GM10847 (cell line): ENCODE results near the gene PTTG1IP.

Source experiments
- POLR2A ChIP-seq: IDR thresholded peaks from 2 replicates; pipeline ENCODE4 v1.6.1; 2011; ENCODE audit not compliant: insufficient read length; ENCODE audit errors: extremely low read depth

The PTTG1IP gene, protein sequence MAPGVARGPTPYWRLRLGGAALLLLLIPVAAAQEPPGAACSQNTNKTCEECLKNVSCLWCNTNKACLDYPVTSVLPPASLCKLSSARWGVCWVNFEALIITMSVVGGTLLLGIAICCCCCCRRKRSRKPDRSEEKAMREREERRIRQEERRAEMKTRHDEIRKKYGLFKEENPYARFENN

DNA sequence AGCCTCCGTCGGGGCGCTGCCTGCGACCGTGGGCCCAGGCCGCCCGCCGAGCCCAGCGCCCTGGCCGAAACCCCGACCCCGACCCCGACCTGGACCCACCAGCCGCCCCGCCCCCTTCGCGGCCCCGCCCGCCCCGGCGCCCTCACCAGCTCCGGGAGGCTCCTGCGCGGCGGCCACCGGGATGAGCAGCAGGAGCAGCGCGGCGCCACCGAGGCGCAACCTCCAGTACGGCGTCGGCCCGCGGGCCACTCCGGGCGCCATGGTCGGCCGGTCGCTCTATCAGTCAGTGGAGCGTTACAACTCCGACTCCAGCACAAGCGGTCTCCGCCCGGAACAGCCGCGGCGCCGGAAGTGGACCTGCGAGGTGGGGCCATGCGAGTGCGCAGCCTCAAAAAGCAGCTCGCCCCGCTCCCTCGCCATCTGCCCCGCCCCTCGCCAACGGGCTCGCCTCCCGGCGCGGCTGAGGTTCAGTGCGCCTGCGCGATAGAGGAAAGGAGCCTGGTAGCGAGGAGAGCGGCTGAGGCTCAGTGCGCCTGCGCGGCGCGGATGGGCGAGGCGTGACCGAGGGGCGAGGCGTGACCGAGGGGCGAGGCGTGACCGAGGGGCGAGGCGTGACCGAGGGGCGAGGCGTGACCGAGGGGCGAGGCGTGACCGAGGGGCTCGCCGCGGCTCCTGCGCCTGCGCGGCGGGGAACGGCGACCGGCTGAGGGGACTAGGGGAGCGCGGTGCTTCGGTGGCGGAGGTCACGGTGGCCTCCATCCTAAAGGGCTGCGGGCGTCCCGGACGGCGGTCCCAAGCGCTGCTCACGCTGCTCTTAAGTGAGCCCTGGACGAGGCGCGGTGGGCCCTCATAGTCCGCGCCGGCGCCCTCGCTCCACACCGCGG lies at the start of gene PTTG1IP:
TSS of gene PTTG1IP (minus strand) at position 335 of the 884 bp plus-strand sequence. CDS start at position 261, 74 bp downstream.
- TF ChIP-seq POLR2A: peak; percentile 69

DNA sequence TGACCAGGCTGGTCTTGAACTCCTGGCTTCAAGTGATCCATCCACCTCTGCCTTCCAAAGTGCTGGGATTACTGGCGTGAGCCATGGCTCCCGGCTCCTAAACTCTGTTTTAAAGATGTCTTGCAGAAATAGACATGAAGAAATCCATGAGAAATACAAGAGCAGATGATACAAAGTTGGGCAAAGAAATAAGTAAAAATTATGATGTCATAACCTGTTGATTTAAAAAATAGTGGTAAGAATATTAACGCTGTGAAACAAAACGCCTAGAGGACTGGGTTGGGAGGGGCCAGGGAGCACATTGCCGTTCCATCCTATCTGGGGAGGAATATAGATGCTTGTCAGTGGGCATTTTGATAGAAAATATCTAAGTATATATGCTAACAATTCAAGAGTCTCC lies 48.4 kb upstream of the PTTG1IP start:
- no peak for TF ChIP-seq POLR2A

DNA sequence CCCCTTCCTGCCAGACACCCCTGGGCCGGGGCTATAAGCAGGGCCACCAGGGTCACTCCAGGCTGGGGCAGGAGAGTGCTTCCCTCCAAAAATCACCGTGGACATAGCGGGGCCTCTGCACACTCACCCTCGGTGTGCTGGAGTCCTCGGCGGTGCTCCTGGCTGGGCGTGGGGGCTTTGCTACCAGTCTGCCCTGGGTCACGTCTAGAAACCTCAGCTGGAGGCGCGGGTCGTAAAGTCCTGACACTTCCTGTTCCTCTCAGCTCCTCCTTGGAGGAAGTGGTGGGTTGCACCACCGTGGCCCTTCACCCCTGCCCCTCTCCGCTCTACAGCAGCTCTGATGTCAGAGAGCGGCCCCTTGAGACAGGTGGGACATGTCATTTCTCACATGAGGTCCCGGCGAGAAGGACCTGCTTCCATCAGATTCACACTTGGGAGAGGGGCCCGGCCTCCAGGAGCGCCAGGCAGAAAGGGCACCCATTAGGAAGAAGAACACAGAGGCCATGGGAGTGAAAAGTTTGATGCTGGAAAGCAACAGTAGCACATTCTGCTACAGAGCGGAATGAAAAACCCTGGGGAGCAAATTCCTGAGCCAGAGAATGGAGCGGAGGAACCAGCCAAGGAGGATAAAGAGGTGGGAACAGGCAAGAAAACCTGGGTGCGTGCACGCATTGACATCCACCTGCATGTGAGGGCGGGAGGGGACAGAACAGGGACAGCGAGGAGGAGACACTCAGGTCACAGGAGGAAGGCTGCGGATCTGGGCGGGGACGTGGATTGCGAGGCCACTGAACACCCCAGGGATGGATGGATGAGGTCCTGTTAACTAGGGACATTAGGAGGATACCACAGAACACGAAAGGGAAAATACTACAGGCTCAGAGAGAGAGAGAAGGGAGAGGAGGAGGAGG lies 47.5 kb upstream of the PTTG1IP start, which contains the start of gene ITGB2:
TSS of gene ITGB2 (minus strand) at position 206 of the 911 bp plus-strand sequence. CDS start 10,117 bp downstream, outside the sequence.
- TF ChIP-seq POLR2A: peak; percentile 32

DNA sequence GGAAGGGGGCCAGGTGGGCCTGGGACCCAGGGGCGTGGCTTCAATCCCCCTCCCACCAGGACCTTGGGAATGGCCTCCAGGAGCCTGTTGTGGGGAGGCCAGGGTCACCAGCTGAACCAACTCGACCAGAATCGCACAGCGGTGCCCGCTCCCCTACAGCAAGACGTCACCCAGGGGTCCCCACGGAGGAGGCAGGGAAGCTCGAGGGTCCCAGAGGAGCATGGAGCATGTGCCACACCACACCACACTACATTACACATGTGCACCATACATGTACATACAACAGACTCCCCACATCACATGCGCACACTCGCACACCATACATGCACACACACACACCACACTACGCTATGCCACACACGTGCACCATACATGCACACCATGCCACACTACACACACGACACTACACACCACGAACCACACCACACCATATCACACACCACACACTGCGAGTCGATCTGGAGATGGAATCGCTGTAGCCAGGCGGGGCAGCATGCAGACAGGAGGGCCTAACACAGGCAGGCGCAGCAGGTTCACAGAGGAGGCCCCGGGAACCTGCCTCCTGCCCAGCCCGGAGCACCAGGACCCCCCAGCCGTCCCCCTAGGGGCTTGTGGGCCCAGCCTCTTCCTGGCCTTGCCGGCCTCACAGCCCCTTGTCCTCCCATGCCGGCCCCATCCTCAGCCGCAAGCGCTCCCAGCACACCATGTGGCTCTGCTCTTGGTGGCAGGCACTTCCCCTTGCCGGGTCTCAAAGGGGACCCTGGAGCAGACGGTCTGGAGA lies 46.6 kb upstream of the PTTG1IP start:
- no peak for TF ChIP-seq POLR2A

DNA sequence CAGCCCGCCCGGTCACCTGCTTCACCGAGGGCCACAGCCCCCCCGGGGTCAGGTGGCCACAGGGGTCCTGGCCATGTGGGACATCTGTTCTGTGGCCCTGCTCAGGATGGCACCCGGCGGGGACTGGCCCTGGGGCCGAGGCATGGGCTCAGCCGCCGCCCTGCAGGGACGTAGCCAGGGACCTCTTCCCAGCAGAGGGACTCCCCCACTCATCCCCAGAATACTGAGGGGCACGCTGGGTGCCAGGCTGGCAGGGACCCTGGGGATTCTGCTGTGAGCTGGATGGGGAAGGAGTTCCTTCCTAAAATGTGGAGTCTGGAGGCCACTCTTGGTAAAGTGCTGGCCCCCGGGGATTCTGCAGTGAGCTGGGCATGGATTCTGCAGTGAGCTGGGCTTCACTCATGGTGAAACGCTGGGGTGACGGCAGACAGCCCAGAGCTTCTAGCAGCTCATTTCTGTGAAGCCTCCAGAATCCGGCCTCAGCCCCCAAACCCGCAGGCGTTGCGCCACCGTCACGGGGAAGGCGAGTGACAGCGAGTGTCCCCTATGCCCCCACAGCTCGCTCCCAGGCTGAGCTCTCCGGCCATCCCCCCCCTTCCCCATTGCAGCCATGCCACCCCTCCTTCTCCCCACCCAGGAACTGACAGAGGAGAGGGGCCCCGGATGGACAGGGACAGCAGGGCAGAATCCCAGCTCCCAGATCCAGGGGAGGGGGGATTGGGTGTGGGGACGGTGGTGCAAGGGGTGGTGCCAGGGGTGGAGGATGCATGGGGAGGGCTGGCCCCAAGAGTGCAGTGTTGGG lies 45.8 kb upstream of the PTTG1IP start:
- TF ChIP-seq POLR2A: no peak

DNA sequence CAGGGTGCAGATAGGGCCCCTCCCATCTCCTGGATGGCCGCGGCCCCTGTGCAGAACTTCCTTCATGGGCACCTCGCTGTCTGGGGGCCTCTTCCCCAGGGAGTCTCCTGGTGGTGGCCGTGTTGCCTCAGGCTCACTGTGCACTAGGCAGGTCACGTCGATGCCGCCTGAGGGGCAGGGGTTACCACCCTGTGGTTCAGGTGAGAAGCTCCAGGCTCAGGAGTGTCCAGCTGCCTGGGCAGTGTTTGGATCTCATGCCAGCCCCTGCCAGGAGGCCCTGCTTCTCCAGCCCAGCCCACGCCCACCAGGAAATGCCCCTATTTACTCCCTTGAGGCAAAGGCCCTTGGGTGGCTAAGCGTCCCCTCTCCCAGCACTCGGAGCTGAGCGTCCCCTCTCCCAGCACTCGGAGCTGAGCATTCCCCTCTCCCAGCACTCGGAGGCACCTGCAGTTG lies 45.1 kb upstream of the PTTG1IP start:
- no peak for TF ChIP-seq POLR2A

DNA sequence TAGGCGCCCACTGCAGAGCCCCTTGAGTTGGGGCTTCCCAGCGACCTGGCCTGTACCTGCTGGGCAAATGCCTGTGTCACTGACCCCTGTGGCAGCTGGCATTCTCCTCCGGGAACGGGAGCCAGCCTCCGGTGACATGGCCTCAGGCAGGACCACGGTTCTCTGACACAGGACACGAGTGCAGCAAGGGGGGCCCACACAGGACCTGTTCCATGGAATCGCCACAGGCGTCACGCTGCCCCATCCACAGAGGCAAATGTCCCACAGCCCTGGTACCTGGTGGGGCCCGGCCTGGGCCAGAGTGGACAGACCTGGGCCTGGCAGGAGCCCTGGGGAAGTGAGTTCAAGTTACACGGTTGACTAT lies 44.6 kb upstream of the PTTG1IP start:
- TF ChIP-seq POLR2A: no peak

DNA sequence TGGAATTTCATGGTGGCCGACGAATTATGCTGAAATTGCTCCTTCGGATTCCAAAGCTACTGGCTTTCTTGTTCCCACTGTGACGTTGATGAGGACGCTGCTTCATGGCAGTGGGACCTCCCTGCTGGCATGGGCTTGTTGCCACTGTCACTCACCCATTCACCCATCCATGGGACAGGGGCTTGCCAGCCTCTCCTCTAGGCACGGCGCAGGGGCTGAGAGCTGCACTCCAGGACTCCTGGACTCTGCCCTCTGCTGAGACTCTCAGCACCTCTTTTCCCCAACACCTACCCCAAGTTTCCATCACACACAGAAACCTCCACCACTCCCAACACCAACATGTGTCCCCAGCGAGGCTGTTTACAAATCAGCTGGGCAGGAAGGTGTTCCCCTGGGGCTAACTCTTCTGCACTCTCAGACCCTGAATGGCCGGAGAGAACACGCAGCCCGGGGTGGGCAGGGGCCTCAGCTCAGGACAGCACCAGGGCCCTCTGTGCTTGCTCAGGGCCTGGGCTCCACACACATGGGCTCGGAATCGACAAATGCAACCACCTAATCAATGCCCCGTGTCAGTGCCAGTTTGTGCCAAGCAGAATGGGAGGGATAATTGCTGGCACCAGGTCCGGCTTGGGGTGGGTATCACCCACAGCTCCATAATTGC lies 44.1 kb upstream of the PTTG1IP start:
- no peak for TF ChIP-seq POLR2A

DNA sequence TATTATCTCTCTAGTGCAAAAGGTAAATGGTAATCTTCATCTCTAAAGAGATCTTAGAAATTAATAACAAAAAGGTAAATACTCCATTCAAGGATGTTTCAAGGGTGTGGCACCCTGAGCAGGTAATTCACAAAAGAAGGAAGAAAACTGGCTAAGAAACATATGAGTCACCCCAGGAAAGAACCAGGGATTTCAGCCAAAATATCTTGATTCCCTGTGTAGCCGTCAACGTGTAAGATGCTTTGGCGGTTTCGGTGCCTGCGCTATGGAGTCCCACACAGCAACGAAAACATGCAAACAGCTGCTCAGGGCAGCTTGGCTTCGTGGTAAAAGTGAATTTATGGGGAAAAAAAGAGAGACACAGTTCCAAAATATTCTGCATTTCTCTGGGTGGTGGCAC lies 43.5 kb upstream of the PTTG1IP start:
- no peak for TF ChIP-seq POLR2A

DNA sequence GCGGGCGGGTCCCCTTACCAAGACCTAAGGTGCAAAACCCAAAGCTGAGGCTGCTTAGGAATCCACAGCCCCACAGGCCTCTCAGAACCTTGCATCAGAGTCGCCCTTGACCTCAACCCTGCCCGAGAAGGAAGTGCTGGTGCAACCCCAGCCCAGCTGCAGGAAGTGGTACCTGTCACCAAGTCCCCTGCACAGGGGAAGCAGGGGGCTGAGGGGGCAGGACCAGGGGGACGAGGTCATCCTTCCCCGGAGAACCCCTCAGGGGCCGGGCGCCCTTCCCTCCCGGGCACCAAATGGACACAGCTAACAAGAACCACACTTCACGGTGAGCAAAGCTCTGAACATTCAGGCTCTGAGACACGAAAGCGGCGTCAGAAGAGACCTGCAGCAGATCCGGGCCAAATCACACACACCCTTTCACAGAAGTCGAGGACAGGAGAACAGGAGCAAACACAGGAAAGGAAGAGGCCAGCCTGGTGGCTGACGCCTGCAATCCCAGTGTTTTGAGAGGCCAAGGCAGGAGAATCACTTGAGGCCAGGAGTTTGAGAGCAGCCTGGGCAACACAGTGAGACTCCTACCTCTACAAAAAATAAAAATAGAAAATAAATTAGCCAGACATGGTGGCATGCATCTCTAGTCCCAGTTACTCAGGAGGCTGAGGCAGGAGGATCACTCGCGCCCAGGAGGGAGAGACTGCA lies 40.8 kb upstream of the PTTG1IP start:
- no peak for TF ChIP-seq POLR2A

DNA sequence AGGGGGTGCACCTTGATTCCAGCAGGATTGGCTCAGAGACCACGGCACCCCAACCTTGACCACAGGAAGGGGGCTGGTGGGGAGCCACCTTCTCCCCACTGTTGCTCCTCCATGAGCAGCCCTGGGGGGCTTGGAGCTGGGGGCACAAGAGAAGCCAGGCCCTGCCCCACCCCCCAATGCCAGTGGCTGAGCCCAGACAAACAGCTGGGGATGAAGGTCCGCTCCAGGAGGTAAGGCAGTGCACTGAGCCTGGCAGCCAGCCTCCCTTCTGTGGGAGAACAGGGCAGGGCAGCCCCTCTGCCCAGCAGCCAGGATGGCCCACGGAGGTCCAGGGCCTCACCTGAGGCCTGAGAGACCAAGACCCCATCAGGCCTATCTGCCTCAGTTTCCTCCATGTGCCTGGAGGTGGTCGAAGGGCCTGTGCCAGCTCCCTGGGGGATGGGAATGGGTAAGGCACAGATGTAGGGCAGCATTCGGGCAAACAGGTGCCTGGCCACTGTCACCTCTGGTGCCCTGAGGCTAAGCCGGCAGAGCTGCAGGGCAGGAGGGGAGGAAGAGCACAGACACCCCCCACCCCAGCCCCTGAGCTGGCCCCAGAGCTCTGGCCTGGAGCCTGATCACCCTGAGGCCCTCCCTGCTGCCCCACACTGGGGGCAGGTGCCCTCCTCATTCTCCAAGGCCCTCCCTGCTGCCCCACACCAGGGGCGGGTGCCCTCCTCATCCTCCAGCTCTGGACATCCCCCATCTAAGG lies 40.1 kb upstream of the PTTG1IP start:
- TF ChIP-seq POLR2A: no peak

DNA sequence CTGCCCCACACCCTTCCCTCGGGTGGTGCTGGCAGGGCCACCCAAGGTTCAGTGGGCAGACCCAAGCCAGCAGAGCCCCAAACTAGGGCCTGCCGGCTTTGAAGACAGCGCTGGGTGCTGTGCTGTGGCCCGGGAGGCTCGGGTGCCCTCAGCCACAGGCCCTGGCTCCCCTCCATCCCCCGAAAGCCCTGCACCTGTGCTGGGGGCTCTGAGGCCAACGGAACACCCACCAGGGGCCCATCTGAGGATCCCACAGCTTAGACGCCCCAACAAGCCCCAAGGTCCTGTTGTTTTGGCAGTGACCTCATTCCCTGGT lies 38.6 kb upstream of the PTTG1IP start:
- no peak for TF ChIP-seq POLR2A
